HEK293 (cell line): Measurements from ENCODE around the gene PRKG1.

Source experiments
- BCL11A ChIP-seq: fragments of 450-650 bp; formaldehyde crosslinking; IDR thresholded peaks from 2 replicates; pipeline ENCODE4 v1.5.1; 2016; ENCODE audit warnings: low read depth, missing biosample characterization, missing genetic modification characterization
- CTCF ChIP-seq: fragments of 450-650 bp; formaldehyde crosslinking; IDR thresholded peaks from 2 replicates; pipeline ENCODE4 v1.5.1; 2016; ENCODE audit warnings: missing biosample characterization, missing genetic modification characterization
- SETDB1 ChIP-seq: IDR thresholded peaks from one replicate; pipeline ENCODE4 v1.6.1; 2017; ENCODE audit warnings: mild to moderate bottlenecking, low read length, moderate library complexity, mixed read lengths; ENCODE audit not compliant: insufficient read length
- TRIM28 ChIP-seq: IDR thresholded peaks from 2 replicates; pipeline ENCODE4 v1.6.1; 2011; ENCODE audit warnings: low read length, control low read depth, borderline replicate concordance
- ZNF175 ChIP-seq: fragments of 450-650 bp; formaldehyde crosslinking; IDR thresholded peaks from 2 replicates; pipeline ENCODE4 v1.5.1; 2016; ENCODE audit warnings: missing biosample characterization, missing genetic modification characterization
- ZNF239 ChIP-seq: fragments of 450-650 bp; formaldehyde crosslinking; IDR thresholded peaks from 2 replicates; pipeline ENCODE4 v1.5.1; 2016; ENCODE audit warnings: missing biosample characterization, missing genetic modification characterization
- ZNF274 ChIP-seq, 2 experiments: fragments of 200-500 bp in 1 of 2; fragments of 450-650 bp in 1 of 2; sonication (Bioruptor generic) in 1 of 2; formaldehyde crosslinking in 1 of 2; IDR thresholded peaks; 2 replicates each; pipeline versions ENCODE4 v1.5.1 to v1.6.1; 2014 to 2016; ENCODE audit warnings: borderline replicate concordance in 1 of 2, inconsistent platforms in 1 of 2, low read length in 1 of 2, missing biosample characterization in 1 of 2, missing genetic modification characterization in 1 of 2
- ZNF302 ChIP-seq: fragments of 450-650 bp; formaldehyde crosslinking; IDR thresholded peaks from 2 replicates; pipeline ENCODE4 v1.5.1; 2016; ENCODE audit warnings: missing biosample characterization, missing genetic modification characterization, low read depth
- ZNF777 ChIP-seq: fragments of 450-650 bp; formaldehyde crosslinking; IDR thresholded peaks from 2 replicates; pipeline ENCODE4 v1.5.1; 2017; ENCODE audit warnings: missing biosample characterization, missing genetic modification characterization, borderline replicate concordance

DNA sequence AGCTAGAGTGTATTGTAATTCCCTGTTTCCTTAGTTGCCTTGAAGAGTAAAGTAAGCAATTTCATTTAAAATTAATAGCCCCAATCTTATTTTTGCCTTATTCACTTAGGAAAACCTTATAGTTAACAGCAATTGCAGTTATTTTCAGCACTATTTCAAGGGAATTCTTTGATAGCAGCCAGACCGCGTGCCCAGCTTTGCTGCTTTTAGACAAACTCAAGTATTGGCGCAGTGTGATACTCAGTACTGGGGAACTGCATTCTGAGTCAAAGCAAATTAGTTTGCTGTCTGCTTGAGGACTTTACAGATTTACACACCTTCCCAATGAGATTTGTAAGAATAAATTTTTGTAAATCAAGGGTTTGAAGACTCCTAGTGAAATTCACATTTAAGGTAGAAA, 21.2 kb downstream of the PRKG1 start:
- TF ChIP-seq SETDB1 = no peak
- no peak for TF ChIP-seq CTCF
- TF ChIP-seq ZNF302 = no peak
- TF ChIP-seq ZNF274 (IDR thresholded peaks at IDR 0.05; ENCODE audit: low read length) = no peak
- no peak for TF ChIP-seq ZNF274 (tag by site-specific recombination; IDR thresholded peaks at IDR 0.05; ENCODE audit: borderline replicate concordance)
- TF ChIP-seq ZNF777 (tag by site-specific recombination) = no peak
- no peak for TF ChIP-seq ZNF175 (tag by site-specific recombination)
- no peak for TF ChIP-seq BCL11A (tag by site-specific recombination)
- TF ChIP-seq ZNF239 = no peak
- no peak for TF ChIP-seq TRIM28
